ENCODE results near the gene STMN3.

GRCh38 chr20:63596423-63596822 lies 56.8 kb downstream of the STMN3 start:
- TF ChIP-seq, protein P1, sequence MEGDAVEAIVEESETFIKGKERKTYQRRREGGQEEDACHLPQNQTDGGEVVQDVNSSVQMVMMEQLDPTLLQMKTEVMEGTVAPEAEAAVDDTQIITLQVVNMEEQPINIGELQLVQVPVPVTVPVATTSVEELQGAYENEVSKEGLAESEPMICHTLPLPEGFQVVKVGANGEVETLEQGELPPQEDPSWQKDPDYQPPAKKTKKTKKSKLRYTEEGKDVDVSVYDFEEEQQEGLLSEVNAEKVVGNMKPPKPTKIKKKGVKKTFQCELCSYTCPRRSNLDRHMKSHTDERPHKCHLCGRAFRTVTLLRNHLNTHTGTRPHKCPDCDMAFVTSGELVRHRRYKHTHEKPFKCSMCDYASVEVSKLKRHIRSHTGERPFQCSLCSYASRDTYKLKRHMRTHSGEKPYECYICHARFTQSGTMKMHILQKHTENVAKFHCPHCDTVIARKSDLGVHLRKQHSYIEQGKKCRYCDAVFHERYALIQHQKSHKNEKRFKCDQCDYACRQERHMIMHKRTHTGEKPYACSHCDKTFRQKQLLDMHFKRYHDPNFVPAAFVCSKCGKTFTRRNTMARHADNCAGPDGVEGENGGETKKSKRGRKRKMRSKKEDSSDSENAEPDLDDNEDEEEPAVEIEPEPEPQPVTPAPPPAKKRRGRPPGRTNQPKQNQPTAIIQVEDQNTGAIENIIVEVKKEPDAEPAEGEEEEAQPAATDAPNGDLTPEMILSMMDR (IDR thresholded peaks at IDR 0.05; ENCODE audit: insufficient read depth, low read length, poor library complexity, severe bottlenecking) = no peak
- TF ChIP-seq EZH2phosphoT487 (conservative IDR thresholded peaks at IDR 0.05; ENCODE audit: low read length) = no peak
